Measurements from ENCODE around the gene GABRP. TPM values are rescaled to one million over a fixed set of nuclear protein-coding genes. Genes with fewer than 3 reads are reported as not detected.
A peak's percentile ranks its signal among the peaks of the same experiment; 100 is the strongest.

Gene GABRP
- total and polyA plus RNA-seq, 2 experiments from 2014 or later = 3.6 to 6.3 TPM

DNA sequence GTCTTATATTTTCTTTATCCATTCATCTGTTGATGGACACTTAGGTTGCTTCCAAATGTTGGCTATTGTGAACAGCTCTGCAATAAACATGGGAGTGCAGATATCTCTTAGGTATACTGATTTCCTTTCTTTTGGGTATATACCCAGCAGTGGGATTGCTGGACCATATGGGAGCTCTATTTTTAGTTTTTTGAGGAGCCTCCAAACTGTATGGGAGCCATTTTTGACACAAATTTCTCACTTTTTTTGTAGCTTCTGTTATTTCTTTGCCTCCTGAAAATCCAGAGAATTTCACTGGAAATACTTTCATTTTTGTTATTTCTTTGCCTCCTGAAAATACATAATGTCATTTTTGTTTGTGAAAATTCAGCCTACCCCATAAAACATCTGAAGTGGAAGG, 63.3 kb downstream of the GABRP start:
- H3F3A ChIP-seq (replicated peaks; ENCODE audit: low read depth) = no peaks in the 10 kb centered on the region
- no peaks in the 10 kb centered on the region for H3K4me1 ChIP-seq (ENCODE audit: insufficient read depth)
- no peaks in the 10 kb centered on the region for H3K79me2 ChIP-seq (replicated peaks; ENCODE audit: insufficient read depth)
- peaks cover 2% of the 10 kb centered on the region for H3K27me3 Mint-ChIP-seq (ENCODE audit: insufficient read depth, low read depth, poor library complexity)
- no peaks in the 10 kb centered on the region for H3K36me3 Mint-ChIP-seq (ENCODE audit: low read depth)
- no peak for TF ChIP-seq ZNF331 (CRISPR knock-in tag; IDR thresholded peaks at IDR 0.05; ENCODE audit: low read depth)
- TF ChIP-seq EZH2 (IDR thresholded peaks at IDR 0.05; ENCODE audit: low read depth, unreplicated experiment) = no peak
- TF ChIP-seq, protein P1, sequence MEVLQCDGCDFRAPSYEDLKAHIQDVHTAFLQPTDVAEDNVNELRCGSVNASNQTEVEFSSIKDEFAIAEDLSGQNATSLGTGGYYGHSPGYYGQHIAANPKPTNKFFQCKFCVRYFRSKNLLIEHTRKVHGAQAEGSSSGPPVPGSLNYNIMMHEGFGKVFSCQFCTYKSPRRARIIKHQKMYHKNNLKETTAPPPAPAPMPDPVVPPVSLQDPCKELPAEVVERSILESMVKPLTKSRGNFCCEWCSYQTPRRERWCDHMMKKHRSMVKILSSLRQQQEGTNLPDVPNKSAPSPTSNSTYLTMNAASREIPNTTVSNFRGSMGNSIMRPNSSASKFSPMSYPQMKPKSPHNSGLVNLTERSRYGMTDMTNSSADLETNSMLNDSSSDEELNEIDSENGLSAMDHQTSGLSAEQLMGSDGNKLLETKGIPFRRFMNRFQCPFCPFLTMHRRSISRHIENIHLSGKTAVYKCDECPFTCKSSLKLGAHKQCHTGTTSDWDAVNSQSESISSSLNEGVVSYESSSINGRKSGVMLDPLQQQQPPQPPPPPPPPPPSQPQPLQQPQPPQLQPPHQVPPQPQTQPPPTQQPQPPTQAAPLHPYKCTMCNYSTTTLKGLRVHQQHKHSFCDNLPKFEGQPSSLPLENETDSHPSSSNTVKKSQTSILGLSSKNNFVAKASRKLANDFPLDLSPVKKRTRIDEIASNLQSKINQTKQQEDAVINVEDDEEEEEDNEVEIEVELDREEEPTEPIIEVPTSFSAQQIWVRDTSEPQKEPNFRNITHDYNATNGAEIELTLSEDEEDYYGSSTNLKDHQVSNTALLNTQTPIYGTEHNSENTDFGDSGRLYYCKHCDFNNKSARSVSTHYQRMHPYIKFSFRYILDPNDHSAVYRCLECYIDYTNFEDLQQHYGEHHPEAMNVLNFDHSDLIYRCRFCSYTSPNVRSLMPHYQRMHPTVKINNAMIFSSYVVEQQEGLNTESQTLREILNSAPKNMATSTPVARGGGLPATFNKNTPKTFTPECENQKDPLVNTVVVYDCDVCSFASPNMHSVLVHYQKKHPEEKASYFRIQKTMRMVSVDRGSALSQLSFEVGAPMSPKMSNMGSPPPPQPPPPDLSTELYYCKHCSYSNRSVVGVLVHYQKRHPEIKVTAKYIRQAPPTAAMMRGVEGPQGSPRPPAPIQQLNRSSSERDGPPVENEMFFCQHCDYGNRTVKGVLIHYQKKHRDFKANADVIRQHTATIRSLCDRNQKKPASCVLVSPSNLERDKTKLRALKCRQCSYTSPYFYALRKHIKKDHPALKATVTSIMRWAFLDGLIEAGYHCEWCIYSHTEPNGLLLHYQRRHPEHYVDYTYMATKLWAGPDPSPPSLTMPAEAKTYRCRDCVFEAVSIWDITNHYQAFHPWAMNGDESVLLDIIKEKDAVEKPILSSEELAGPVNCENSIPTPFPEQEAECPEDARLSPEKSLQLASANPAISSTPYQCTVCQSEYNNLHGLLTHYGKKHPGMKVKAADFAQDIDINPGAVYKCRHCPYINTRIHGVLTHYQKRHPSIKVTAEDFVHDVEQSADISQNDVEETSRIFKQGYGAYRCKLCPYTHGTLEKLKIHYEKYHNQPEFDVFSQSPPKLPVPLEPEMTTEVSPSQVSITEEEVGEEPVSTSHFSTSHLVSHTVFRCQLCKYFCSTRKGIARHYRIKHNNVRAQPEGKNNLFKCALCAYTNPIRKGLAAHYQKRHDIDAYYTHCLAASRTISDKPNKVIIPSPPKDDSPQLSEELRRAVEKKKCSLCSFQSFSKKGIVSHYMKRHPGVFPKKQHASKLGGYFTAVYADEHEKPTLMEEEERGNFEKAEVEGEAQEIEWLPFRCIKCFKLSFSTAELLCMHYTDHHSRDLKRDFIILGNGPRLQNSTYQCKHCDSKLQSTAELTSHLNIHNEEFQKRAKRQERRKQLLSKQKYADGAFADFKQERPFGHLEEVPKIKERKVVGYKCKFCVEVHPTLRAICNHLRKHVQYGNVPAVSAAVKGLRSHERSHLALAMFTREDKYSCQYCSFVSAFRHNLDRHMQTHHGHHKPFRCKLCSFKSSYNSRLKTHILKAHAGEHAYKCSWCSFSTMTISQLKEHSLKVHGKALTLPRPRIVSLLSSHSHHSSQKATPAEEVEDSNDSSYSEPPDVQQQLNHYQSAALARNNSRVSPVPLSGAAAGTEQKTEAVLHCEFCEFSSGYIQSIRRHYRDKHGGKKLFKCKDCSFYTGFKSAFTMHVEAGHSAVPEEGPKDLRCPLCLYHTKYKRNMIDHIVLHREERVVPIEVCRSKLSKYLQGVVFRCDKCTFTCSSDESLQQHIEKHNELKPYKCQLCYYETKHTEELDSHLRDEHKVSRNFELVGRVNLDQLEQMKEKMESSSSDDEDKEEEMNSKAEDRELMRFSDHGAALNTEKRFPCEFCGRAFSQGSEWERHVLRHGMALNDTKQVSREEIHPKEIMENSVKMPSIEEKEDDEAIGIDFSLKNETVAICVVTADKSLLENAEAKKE (CRISPR knock-in tag; IDR thresholded peaks at IDR 0.05) = no peak
- TF ChIP-seq, protein P2, sequence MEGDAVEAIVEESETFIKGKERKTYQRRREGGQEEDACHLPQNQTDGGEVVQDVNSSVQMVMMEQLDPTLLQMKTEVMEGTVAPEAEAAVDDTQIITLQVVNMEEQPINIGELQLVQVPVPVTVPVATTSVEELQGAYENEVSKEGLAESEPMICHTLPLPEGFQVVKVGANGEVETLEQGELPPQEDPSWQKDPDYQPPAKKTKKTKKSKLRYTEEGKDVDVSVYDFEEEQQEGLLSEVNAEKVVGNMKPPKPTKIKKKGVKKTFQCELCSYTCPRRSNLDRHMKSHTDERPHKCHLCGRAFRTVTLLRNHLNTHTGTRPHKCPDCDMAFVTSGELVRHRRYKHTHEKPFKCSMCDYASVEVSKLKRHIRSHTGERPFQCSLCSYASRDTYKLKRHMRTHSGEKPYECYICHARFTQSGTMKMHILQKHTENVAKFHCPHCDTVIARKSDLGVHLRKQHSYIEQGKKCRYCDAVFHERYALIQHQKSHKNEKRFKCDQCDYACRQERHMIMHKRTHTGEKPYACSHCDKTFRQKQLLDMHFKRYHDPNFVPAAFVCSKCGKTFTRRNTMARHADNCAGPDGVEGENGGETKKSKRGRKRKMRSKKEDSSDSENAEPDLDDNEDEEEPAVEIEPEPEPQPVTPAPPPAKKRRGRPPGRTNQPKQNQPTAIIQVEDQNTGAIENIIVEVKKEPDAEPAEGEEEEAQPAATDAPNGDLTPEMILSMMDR (conservative IDR thresholded peaks at IDR 0.05; ENCODE audit: low read depth in 2 of 2) = no peak
- TF ChIP-seq POLR2AphosphoS5 (IDR thresholded peaks at IDR 0.05; ENCODE audit: low read depth) = no peak
- TF ChIP-seq, protein P3, sequence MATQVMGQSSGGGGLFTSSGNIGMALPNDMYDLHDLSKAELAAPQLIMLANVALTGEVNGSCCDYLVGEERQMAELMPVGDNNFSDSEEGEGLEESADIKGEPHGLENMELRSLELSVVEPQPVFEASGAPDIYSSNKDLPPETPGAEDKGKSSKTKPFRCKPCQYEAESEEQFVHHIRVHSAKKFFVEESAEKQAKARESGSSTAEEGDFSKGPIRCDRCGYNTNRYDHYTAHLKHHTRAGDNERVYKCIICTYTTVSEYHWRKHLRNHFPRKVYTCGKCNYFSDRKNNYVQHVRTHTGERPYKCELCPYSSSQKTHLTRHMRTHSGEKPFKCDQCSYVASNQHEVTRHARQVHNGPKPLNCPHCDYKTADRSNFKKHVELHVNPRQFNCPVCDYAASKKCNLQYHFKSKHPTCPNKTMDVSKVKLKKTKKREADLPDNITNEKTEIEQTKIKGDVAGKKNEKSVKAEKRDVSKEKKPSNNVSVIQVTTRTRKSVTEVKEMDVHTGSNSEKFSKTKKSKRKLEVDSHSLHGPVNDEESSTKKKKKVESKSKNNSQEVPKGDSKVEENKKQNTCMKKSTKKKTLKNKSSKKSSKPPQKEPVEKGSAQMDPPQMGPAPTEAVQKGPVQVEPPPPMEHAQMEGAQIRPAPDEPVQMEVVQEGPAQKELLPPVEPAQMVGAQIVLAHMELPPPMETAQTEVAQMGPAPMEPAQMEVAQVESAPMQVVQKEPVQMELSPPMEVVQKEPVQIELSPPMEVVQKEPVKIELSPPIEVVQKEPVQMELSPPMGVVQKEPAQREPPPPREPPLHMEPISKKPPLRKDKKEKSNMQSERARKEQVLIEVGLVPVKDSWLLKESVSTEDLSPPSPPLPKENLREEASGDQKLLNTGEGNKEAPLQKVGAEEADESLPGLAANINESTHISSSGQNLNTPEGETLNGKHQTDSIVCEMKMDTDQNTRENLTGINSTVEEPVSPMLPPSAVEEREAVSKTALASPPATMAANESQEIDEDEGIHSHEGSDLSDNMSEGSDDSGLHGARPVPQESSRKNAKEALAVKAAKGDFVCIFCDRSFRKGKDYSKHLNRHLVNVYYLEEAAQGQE (IDR thresholded peaks at IDR 0.05; ENCODE audit: unreplicated experiment) = no peak
- TF ChIP-seq ZNF114 (CRISPR knock-in tag; IDR thresholded peaks at IDR 0.05) = no peak
- no peak for TF ChIP-seq STAT1 (IDR thresholded peaks at IDR 0.05; ENCODE audit: unreplicated experiment)
- TF ChIP-seq, protein P4, sequence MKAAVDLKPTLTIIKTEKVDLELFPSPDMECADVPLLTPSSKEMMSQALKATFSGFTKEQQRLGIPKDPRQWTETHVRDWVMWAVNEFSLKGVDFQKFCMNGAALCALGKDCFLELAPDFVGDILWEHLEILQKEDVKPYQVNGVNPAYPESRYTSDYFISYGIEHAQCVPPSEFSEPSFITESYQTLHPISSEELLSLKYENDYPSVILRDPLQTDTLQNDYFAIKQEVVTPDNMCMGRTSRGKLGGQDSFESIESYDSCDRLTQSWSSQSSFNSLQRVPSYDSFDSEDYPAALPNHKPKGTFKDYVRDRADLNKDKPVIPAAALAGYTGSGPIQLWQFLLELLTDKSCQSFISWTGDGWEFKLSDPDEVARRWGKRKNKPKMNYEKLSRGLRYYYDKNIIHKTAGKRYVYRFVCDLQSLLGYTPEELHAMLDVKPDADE (IDR thresholded peaks at IDR 0.05) = no peak
- no peak for TF ChIP-seq CREB1 (CRISPR knock-in tag; IDR thresholded peaks at IDR 0.05; ENCODE audit: low read depth)
- no peak for TF ChIP-seq NANOG (IDR thresholded peaks at IDR 0.05; ENCODE audit: borderline replicate concordance)
- no peak for TF ChIP-seq EZH2phosphoT487 (IDR thresholded peaks at IDR 0.05; ENCODE audit: unreplicated experiment)
- TF ChIP-seq JUNB (IDR thresholded peaks at IDR 0.05; ENCODE audit: unreplicated experiment) = no peak
- H3K27ac ChIP-seq (ENCODE audit: low read depth) = no peak overlapping the region
- H3K9me2 ChIP-seq (ENCODE audit: insufficient read depth) = no peaks in the 10 kb centered on the region
- H2AFZ ChIP-seq = peak overlapping the region; percentile 39; the same call in 1 of the 2 replicates
- H3K27me3 ChIP-seq (ENCODE audit: insufficient read depth) = no peaks in the 10 kb centered on the region
- no peak overlapping the region for H3K4me3 ChIP-seq
- H3K4me3 Mint-ChIP-seq = no peak overlapping the region
- H4K20me1 ChIP-seq (replicated peaks; ENCODE audit: insufficient read depth) = no peaks in the 10 kb centered on the region
- H3K9me3 Mint-ChIP-seq = no peaks in the 10 kb centered on the region
- no peak overlapping the region for H3K4me2 ChIP-seq
- H3K4me1 Mint-ChIP-seq = no peaks in the 10 kb centered on the region
- ATAC-seq = no peak
- no peak overlapping the region for H3K27ac Mint-ChIP-seq
- H3K36me3 ChIP-seq (ENCODE audit: insufficient read depth) = no peaks in the 10 kb centered on the region
- no peak for DNase-seq (ENCODE audit: low spot score)

Measured in GM23338 (cell line).